Activated T-cell treated with anti-CD3 and anti-CD28 coated beads, Interleukin-2, amount 50 U/mL, for 48 hours (primary cell): ENCODE data around the gene ZSWIM4.
A peak's percentile ranks its signal among the peaks of the same experiment; 100 is the strongest.
"Not testable (repeated sequence)": the region's sequence is repeated elsewhere in the genome, so short reads cannot be mapped to it uniquely, and the experiment has no call there.

Experiments used
- DNase-seq, 2 experiments: peaks; one replicate each; pipeline ENCODE4 v3.0.0-alpha.2; 2020

ZSWIM4 gene

GRCh38 chr19:13794757-13795589, at the start of gene ZSWIM4:
Gene ZSWIM4 (plus strand): TSS chr19:13795443. CDS start chr19:13795649, 206 bp downstream.
- peak; percentile 96 to 97 for DNase-seq

- DNase-seq: no peak
These were observed 48.2 kb upstream of the ZSWIM4 start for GRCh38 chr19:13747098-13747453.

GRCh38 chr19:13748169-13748828, 46.9 kb upstream of the ZSWIM4 start:
- DNase-seq: peak; percentile 38 to 41

GRCh38 chr19:13751436-13751835, 43.8 kb upstream of the ZSWIM4 start:
- no peak for DNase-seq

- not testable (repeated sequence) for DNase-seq
These were observed 41.6 kb upstream of the ZSWIM4 start for GRCh38 chr19:13753622-13754021.

- no peak for DNase-seq
These were observed 39.0 kb upstream of the ZSWIM4 start for GRCh38 chr19:13756210-13756609.

GRCh38 chr19:13757805-13758772, 37.2 kb upstream of the ZSWIM4 start:
- DNase-seq: no peak

- DNase-seq: no peak
These were observed 36.4 kb upstream of the ZSWIM4 start for GRCh38 chr19:13758795-13759194.

GRCh38 chr19:13761423-13761822, 33.8 kb upstream of the ZSWIM4 start:
- DNase-seq: no peak

- DNase-seq: no peak
These were observed 32.5 kb upstream of the ZSWIM4 start for GRCh38 chr19:13762635-13763235.

GRCh38 chr19:13763265-13763664, 32.0 kb upstream of the ZSWIM4 start:
- DNase-seq: no peak

- peak; percentile 85 for DNase-seq
These were observed 31.0 kb upstream of the ZSWIM4 start, which contains the start of gene MRI1 for GRCh38 chr19:13764101-13764807. Gene MRI1 (plus strand): TSS chr19:13764522. CDS start chr19:13764589, 67 bp downstream.

GRCh38 chr19:13764821-13765394, 30.3 kb upstream of the ZSWIM4 start:
- peak; percentile 55 to 60 for DNase-seq

GRCh38 chr19:13765395-13766094, 29.7 kb upstream of the ZSWIM4 start:
- DNase-seq: no peak

- DNase-seq: no peak
These were observed 29.2 kb upstream of the ZSWIM4 start for GRCh38 chr19:13766095-13766481.

GRCh38 chr19:13768510-13768909, 26.7 kb upstream of the ZSWIM4 start:
- DNase-seq: no peak

GRCh38 chr19:13770013-13770635, 25.1 kb upstream of the ZSWIM4 start:
- no peak for DNase-seq

- peak; percentile 88 to 90 for DNase-seq
These were observed 20.7 kb upstream of the ZSWIM4 start, which contains the start of gene C19orf53 for GRCh38 chr19:13774217-13775191. Gene C19orf53 (plus strand): TSS chr19:13774456. CDS start chr19:13774478, 22 bp downstream.

GRCh38 chr19:13778398-13778797, 16.8 kb upstream of the ZSWIM4 start:
- DNase-seq: no peak
